ENCODE results near the gene PTDSS2.

DNA sequence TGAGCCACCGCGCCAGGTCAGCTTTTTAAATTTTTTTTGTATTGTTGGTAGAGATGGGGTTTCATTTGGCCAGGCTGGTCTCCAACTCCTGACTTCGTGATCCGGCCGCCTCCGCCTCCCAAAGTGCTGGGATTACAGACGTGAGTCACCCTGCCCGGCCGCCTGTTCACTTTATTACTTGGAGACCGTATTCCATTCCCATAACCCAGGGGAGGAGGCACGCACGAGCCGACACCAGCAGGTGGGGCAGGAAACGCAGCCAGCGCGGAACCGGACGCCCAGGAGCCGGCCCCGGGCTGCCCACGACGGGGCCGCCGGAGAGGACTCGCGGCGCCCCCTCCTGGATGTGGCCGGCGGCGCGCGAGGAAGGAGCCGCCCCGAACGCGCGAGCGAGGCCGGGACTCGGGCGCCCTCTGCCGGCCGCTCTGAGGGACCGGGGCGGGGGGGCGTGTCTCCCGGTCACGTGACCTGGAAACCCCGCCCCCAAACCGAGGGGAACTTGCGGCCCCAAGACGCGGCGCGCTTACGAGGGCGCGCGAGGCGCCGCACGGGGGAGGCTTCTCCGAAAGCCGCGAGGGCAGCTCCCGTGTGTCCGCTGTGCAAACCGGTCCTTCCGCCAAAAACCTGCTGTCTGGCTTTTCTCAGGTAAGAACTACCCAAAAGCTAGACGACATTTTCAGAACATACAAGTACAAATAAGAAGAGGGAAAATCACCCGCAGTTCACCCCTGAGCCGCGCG is 68.6 kb downstream of the PTDSS2 start:
- TF ChIP-seq POLR2AphosphoS5 (IDR thresholded peaks at IDR 0.05; ENCODE audit: low read depth, low read length), result no peak
- TF ChIP-seq POLR2A (IDR thresholded peaks at IDR 0.05; ENCODE audit: low read depth, low read length), result no peak
- no peak for TF ChIP-seq TAF1 (IDR thresholded peaks at IDR 0.05; ENCODE audit: borderline replicate concordance, low read depth, low read length)

Data from GM12892 (cell line).